Stimulated activated CD8-positive, alpha-beta memory T cell treated with anti-CD3 and anti-CD28 coated beads, Interleukin-7, amount 100 ng/mL, for 4 hours (primary cell): ENCODE results near the gene SLC47A1.

Experiments
- DNase-seq, 2 donors: peaks; one replicate each; pipeline ENCODE4 v3.0.0-alpha.2; 2020; ENCODE audit warnings: low read depth in 2 of 2

Gene SLC47A1

GRCh38 chr17:19596869-19597268, 63.2 kb downstream of the SLC47A1 start:
- DNase-seq, result no peak

DNA sequence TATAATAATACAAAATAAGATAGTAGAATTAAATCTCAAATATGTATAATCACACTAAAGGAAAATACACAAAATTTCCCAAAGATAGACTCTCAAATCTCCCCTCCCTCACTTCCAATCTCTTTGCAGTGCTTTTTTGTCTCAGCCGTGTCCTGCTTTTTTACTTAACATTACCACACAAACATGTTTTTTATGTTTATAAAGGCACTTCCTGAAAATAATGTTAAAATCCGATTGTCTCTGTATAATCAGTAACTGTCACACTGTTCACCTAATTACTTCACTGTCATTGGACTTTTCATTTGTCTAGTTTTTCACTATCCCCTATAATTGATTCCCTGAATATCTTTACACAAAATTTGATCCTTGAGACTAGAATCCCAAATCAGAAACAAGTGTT, 76.7 kb downstream of the SLC47A1 start:
- no peak for DNase-seq

DNA sequence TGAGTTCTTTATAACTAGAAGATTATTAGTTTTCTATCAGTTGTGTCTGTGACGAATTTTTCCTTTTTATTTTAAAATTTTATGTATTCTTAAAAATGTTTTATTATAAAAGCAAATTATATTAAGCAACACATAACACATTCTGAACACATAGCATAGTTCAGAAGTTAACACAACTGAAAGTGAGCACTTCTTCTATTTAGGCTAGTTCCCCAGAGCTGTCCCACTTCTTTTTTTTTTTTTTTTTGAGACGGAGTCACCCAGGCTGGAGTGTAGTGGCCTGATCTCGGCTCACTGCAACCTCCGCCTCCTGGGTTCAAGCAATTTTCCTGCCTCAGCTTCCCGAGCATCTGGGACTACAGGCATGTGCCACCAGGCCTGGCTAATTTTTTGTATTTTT, 77.2 kb downstream of the SLC47A1 start:
- DNase-seq, result no peak

GRCh38 chr17:19613979-19614378, 80.3 kb downstream of the SLC47A1 start:
- DNase-seq, result no peak

- no peak for DNase-seq
These were observed 81.2 kb downstream of the SLC47A1 start for GRCh38 chr17:19614900-19615299.

DNA sequence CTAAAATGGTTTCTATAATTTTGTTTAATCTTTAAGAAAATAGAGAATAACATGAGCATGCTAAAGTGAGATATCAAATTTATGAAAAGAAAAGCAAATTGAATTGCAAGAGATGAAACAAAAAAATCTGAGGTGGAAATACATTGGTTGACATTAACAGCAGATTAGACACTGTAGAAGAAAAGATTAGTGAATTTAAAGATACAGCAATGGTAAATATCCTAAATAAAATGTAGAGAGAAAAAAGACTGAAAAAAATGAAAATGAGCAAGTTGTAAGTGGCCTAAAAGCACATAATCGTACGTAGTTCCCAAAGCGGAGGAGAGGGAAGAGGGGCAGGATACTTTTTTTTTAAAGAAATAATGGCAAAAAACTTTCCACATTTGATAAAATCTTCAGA, 84.4 kb downstream of the SLC47A1 start:
- no peak for DNase-seq

- no peak for DNase-seq
These were observed 86.2 kb downstream of the SLC47A1 start for GRCh38 chr17:19619705-19620325.

- no peak for DNase-seq
These were observed 88.0 kb downstream of the SLC47A1 start for GRCh38 chr17:19621697-19622096.

DNA sequence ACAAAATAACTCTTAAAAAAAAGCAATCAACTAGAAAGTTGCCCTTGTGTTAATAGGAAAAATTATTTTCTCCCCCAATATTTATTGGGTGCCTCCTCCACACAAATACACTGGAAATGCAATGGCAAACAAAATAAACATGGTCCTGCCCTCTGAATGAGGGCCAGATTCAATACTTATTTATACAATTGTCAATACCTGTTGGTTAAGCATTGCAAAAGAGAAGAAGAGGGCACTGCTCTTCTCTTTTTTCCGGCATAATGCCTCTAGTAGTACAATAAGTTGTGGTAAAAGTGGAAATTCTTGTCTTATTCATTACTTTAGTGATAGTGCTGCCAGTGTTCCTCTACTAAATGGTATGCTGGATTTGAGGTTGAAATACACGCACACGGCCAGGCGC, 92.4 kb downstream of the SLC47A1 start:
- DNase-seq, result no peak
